K562 (cell line): ENCODE results near the gene HNRNPU. TPM values are rescaled to one million over a fixed set of nuclear protein-coding genes. Genes with fewer than 3 reads are reported as not detected.
A peak's percentile ranks its signal among the peaks of the same experiment; 100 is the strongest.

Experiments
- ATAC-seq: fragments of 200-7000 bp; cut with Tn5 transposase; 3 replicates; pipeline ENCODE4 v1.9.1; 2020; ENCODE audit warnings: moderate library complexity
- BruUV-seq: library from RNA; stranded (reverse); fragments of 400-500 nt; replicated peaks from 2 replicates; lab custom pipeline; 2021; lab: Mats Ljungman, UMichigan
- CTCF ChIA-PET: fragments of 300-600 bp; formaldehyde crosslinking; extraction: SDS; loops from one replicate; lab custom pipeline; 2021; ENCODE audit warnings: low intra/inter-chr PET ratio; lab: Yijun Ruan, JAX
- POLR2A ChIA-PET: fragments of 300-600, 350-650 bp; sonication (Branson Sonifier 250); formaldehyde crosslinking; extraction: SDS; loops from one replicate; lab custom pipeline; 2021; ENCODE audit warnings: antibody characterized with exemption, inconsistent platforms; lab: Yijun Ruan, JAX
- DNase-seq, 4 experiments: peaks; one replicate each; pipeline versions ENCODE4 v3.0.0 to v3.0.0-alpha.2; 2011 to 2018; ENCODE audit warnings: low spot score in 3 of 4, mixed read lengths in 3 of 4; ENCODE audit errors: extremely low read depth in 1 of 4
- FAIRE-seq: peaks from 2 replicates; lab custom pipeline; 2011; peaks lifted over from hg19 to GRCh38; lab: Jason Lieb, UNC
- H2AFZ ChIP-seq: 2 replicates; pipeline ENCODE4 v1.6.0; 2011; ENCODE audit warnings: low read depth, low read length, control low read depth, inconsistent platforms
- H3K27ac ChIP-seq: fragments of 200-600 bp; 3 replicates; pipeline ENCODE4 v1.8.0; 2011; ENCODE audit warnings: low read depth, mild to moderate bottlenecking, control low read depth, inconsistent platforms, low read length, moderate library complexity, mixed read lengths; ENCODE audit errors: extremely low read depth
- H3K27me3 ChIP-seq, 2 experiments: fragments of 300-600 bp in 1 of 2; 2 replicates in 1 of 2; 3 replicates in 1 of 2; pipeline versions ENCODE4 v1.6.0 to v1.8.0; 2011; ENCODE audit warnings: inconsistent platforms in 2 of 2, low read length in 2 of 2, mild to moderate bottlenecking in 1 of 2, mixed read lengths in 1 of 2, moderate library complexity in 1 of 2; ENCODE audit not compliant: control insufficient read depth in 2 of 2, insufficient read depth in 2 of 2
- H3K36me3 ChIP-seq: fragments of 300-600 bp; 3 replicates; pipeline ENCODE4 v1.8.0; 2011; ENCODE audit warnings: mild to moderate bottlenecking, low read length, inconsistent platforms; ENCODE audit not compliant: control insufficient read depth, insufficient read depth
- H3K4me1 ChIP-seq, 2 experiments: fragments of 200-600 bp in 1 of 2; replicated peaks in 1 of 2; 2 replicates in 1 of 2; 3 replicates in 1 of 2; pipeline versions ENCODE4 v1.5.1 to v1.8.0; 2011; ENCODE audit warnings: inconsistent platforms in 2 of 2, low read length in 2 of 2, mild to moderate bottlenecking in 1 of 2, mixed read lengths in 1 of 2, moderate library complexity in 1 of 2; ENCODE audit not compliant: control insufficient read depth in 2 of 2, insufficient read depth in 2 of 2
- H3K4me2 ChIP-seq: 2 replicates; pipeline ENCODE4 v1.6.1; 2011; ENCODE audit warnings: low read length, control low read depth, inconsistent platforms, mixed read lengths; ENCODE audit not compliant: insufficient read depth
- H3K4me3 ChIP-seq: fragments of 200-600 bp; sonication (generic), shearing (Covaris generic); 2 replicates; pipeline ENCODE4 v1.5.1; 2016; ENCODE audit warnings: control low read depth, inconsistent platforms
- H3K79me2 ChIP-seq: fragments of 200-600 bp; 3 replicates; pipeline ENCODE4 v1.8.0; 2011; ENCODE audit warnings: low read length, inconsistent platforms; ENCODE audit not compliant: control insufficient read depth, insufficient read depth
- H3K9ac ChIP-seq, 2 experiments: 2 replicates each; pipeline versions ENCODE4 v1.6.0 to v1.6.1; 2011; ENCODE audit warnings: low read depth in 2 of 2, low read length in 2 of 2, control low read depth in 1 of 2, inconsistent platforms in 1 of 2, mild to moderate bottlenecking in 1 of 2, mixed read lengths in 1 of 2; ENCODE audit not compliant: insufficient read depth in 1 of 2
- H3K9me1 ChIP-seq: one replicate; pipeline ENCODE4 v1.6.0; 2011; ENCODE audit warnings: inconsistent platforms, mild to moderate bottlenecking, low read length, moderate library complexity; ENCODE audit not compliant: control insufficient read depth, insufficient read depth
- H3K9me3 ChIP-seq: replicated peaks from 2 replicates; pipeline ENCODE4 v1.5.1; 2011; ENCODE audit warnings: low read depth, low read length, inconsistent platforms; ENCODE audit not compliant: control insufficient read depth, insufficient read depth
- H4K20me1 ChIP-seq: replicated peaks from 2 replicates; pipeline ENCODE4 v1.6.1; 2011; ENCODE audit warnings: low read length, inconsistent platforms, mixed read lengths; ENCODE audit not compliant: control insufficient read depth, insufficient read depth
- BDP1 ChIP-seq: IDR thresholded peaks from 3 replicates; pipeline ENCODE4 v1.6.1; 2011; ENCODE audit not compliant: insufficient read length, insufficient read depth
- MEIS2 ChIP-seq: fragments of 450-650 bp; IDR thresholded peaks from 2 replicates; pipeline ENCODE4 v1.6.1; 2014; ENCODE audit warnings: mild to moderate bottlenecking; ENCODE audit not compliant: partially characterized antibody
- POLR2A ChIP-seq: fragments of 450-650 bp; conservative IDR thresholded peaks from 2 replicates; pipeline ENCODE4 v1.6.1; 2016
- POLR2AphosphoS2 ChIP-seq: IDR thresholded peaks from 2 replicates; pipeline ENCODE4 v1.6.1; 2012; ENCODE audit warnings: low read length, improper control_type of control experiment
- POLR2B ChIP-seq: fragments of 450-650 bp; IDR thresholded peaks from 2 replicates; pipeline ENCODE4 v1.6.1; 2018; ENCODE audit warnings: low read depth; ENCODE audit not compliant: partially characterized antibody
- RBM22 ChIP-seq: fragments of 200-400 bp; formaldehyde crosslinking; IDR thresholded peaks from 2 replicates; pipeline ENCODE4 v1.6.1; 2018; ENCODE audit warnings: low read length, low read depth; ENCODE audit not compliant: poor library complexity, severe bottlenecking
- SIN3A ChIP-seq, 2 experiments: fragments of 150-350 bp in 1 of 2; IDR thresholded peaks; 2 replicates each; pipeline ENCODE4 v1.6.1; 2011 to 2016; ENCODE audit warnings: borderline replicate concordance in 2 of 2, low read depth in 2 of 2, low read length in 2 of 2, mild to moderate bottlenecking in 2 of 2, moderate library complexity in 2 of 2; ENCODE audit not compliant: control insufficient read depth in 1 of 2
- THRAP3 ChIP-seq: fragments of 450-650 bp; IDR thresholded peaks from 2 replicates; pipeline ENCODE4 v1.6.1; 2016; ENCODE audit warnings: mild to moderate bottlenecking, inconsistent platforms, borderline replicate concordance
- U2AF1 ChIP-seq: fragments of 200-400 bp; formaldehyde crosslinking; optimal IDR thresholded peaks from 2 replicates; pipeline ENCODE3; 2017; ENCODE audit warnings: mild to moderate bottlenecking, low read depth, low read length, moderate library complexity
- ZNF436 ChIP-seq: fragments of 250-450, 450-650 bp; sonication (Bioruptor Pico); formaldehyde crosslinking; IDR thresholded peaks from 2 replicates; pipeline ENCODE4 v1.7.0; 2020; ENCODE audit warnings: mild to moderate bottlenecking
- WGBS: fragments of 100-300 bp; shearing (Covaris generic); methylation state at CpG from one replicate; pipeline ENCODE4 v1.1.6; 2016; ENCODE audit warnings: low coverage, mixed read lengths; ENCODE audit not compliant: insufficient coverage; ENCODE audit errors: missing lambda C conversion rate; 5-methylcytosine and 5-hydroxymethylcytosine counted together
- in situ Hi-C: fragments of 300-500 bp; cut with MboI; formaldehyde crosslinking; loops from 4 replicates; pipeline ENCODE4 v1.15.0; 2018; ENCODE audit warnings: inconsistent platforms, mixed read lengths
- intact Hi-C: fragments of 100-400 bp; cut with micrococcal nuclease; formaldehyde crosslinking; loops from 2 replicates; pipeline ENCODE4 v1.14.2; 2022
- polyA plus RNA-seq, 8 experiments: library from polyadenylated mRNA; depleted of rRNA in 4 of 8; stranded (reverse) in 5 of 8; unstranded in 3 of 8; fragments of >200 nt; fragmentation: Nextera tagmentation in 2 of 8; fragmentation: Illumina TruSeq in 1 of 8; extraction: Ambion mirVana in 2 of 8; extraction: Trizol in 1 of 8; gene quantifications; 2 replicates each; pipeline versions ENCODE4 v1.2.1 to v1.2.3, GENCODE V29; 2011 to 2014; ENCODE audit warnings: inconsistent platforms in 1 of 8, missing spikeins in 1 of 8
- total RNA-seq, 7 experiments: library from RNA; depleted of rRNA in 6 of 7; stranded (reverse); fragments of >200 nt in 6 of 7; fragmentation: Illumina TruSeq in 2 of 7; extraction: Trizol in 2 of 7; gene quantifications; 2 replicates each; pipeline versions ENCODE4 v1.2.1 to v1.2.3, GENCODE V29; 2011 to 2021; ENCODE audit warnings: low replicate concordance in 1 of 7
- TF ChIP-seq, protein P1 (sequence below): sonication (generic); formaldehyde crosslinking; IDR thresholded peaks from 2 replicates; pipeline ENCODE4 v1.8.0; 2022; ENCODE audit warnings: mild to moderate bottlenecking, missing genetic modification reagents
- TF ChIP-seq, protein P2 (sequence below): sonication (generic); formaldehyde crosslinking; IDR thresholded peaks from 2 replicates; pipeline ENCODE4 v1.8.0; 2023; ENCODE audit warnings: missing genetic modification reagents, mild to moderate bottlenecking, borderline replicate concordance

HNRNPU gene
- total and polyA plus RNA-seq, 9 of the 15 experiments (the other 6 are each of a cell fraction or from before 2014, with no cell fraction given): 159 to 777 (median 577) TPM

DNA sequence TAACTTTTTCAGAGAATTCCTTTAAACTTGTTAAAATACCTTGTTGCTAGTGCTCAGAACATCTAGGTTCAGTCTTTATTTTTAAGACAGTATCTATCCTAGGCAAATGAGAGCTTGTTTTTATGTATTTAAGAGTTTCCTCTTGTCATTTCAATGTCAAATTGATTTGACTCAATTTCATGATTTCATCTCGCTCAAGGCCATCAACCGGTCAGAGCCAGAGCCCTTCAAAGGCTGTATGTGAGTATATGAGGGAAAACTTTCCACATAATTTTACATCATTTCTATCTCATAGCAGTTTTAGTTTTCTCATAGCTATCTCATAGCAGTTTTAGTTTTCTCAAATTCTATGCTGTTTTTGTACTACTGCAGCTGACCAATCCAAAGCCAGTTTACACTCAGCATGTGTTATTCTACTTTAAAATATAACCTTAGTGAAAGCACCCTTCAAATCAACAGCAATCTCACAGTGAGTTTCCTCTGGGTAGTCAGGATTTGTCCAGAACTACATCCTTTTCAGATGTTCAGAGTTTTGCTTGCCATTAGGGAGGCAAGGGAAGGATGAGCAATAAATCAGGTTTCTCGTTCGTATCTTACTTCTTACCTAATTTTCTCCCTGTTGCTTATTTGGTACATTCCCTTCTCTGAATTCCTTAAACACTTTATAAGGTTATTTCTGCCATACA lies 12.7 kb downstream of the HNRNPU start (continued):
- TF ChIP-seq, protein P1, sequence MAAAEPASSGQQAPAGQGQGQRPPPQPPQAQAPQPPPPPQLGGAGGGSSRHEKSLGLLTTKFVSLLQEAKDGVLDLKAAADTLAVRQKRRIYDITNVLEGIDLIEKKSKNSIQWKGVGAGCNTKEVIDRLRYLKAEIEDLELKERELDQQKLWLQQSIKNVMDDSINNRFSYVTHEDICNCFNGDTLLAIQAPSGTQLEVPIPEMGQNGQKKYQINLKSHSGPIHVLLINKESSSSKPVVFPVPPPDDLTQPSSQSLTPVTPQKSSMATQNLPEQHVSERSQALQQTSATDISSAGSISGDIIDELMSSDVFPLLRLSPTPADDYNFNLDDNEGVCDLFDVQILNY (CRISPR knock-in tag): no peak
- no peak for TF ChIP-seq ZNF436 (CRISPR knock-in tag)
- no peak for TF ChIP-seq POLR2AphosphoS2
- peak in 1 of 2 experiments; percentile 61; a peak in 1 of 4 replicates for TF ChIP-seq SIN3A (IDR thresholded peaks at IDR 0.05; ENCODE audit: borderline replicate concordance in 2 of 2, control insufficient read depth in 1 of 2, low read depth in 2 of 2, low read length in 2 of 2)
- TF ChIP-seq MEIS2: no peak
- TF ChIP-seq THRAP3: no peak

DNA sequence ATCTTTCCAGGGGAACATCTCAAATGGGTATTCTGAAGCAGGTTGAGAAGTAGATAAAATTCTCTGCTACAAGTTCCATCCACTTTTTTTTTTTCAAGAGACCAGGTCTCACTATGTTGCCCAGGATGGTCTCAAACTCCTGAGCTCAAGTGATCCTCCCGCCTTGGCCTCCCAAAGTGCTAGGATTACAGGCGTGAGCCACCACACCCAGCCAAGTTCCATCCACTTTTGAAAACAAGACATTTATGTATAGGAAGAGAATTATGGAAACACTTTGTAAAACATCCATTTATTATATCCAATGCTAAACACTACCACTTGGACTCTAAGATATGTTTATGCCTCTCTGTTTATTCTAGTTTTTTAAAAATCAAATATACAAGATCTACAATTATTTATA lies 13.4 kb downstream of the HNRNPU start:
- no TSS peak for BruUV-seq
- Histone ChIP-seq H2AFZ (no peak overlapping the region), H3K27me3 (no peaks in the 10 kb centered on the region), H3K4me1 (no peaks in the 10 kb centered on the region), H3K79me2 (peaks cover 54% of the 10 kb centered on the region), H3K9me1 (no peaks in the 10 kb centered on the region), H3K36me3 (peaks cover 100% of the 10 kb centered on the region), H3K27ac (no peak overlapping the region), H4K20me1 (no peaks in the 10 kb centered on the region), H3K9me3 (no peaks in the 10 kb centered on the region), H3K9ac (no peak overlapping the region), H3K4me2 (no peak overlapping the region), H3K4me3 (no peak overlapping the region)
- POLR2A ChIA-PET: interaction anchor here (0.6 to 24.0 kb wide), 5 partner anchors 4 to 192 kb away, joined by 3 to 485 read pairs (median 5); partner anchors contain the start of genes COX20 and HNRNPU
- no peak for FAIRE-seq
- CTCF ChIA-PET: no interaction called here
- no peak for DNase-seq
- intact Hi-C loops (no loop called here), in situ Hi-C loops (no loop called here)
- 87% methylated on average over 2 of the region's 2 CpGs for WGBS
- ATAC-seq: peak; percentile 10
- peak; percentile 8; the same call in 1 of the 2 replicates for TF ChIP-seq POLR2A
- TF ChIP-seq U2AF1: peak; percentile 53
- TF ChIP-seq, protein P2, sequence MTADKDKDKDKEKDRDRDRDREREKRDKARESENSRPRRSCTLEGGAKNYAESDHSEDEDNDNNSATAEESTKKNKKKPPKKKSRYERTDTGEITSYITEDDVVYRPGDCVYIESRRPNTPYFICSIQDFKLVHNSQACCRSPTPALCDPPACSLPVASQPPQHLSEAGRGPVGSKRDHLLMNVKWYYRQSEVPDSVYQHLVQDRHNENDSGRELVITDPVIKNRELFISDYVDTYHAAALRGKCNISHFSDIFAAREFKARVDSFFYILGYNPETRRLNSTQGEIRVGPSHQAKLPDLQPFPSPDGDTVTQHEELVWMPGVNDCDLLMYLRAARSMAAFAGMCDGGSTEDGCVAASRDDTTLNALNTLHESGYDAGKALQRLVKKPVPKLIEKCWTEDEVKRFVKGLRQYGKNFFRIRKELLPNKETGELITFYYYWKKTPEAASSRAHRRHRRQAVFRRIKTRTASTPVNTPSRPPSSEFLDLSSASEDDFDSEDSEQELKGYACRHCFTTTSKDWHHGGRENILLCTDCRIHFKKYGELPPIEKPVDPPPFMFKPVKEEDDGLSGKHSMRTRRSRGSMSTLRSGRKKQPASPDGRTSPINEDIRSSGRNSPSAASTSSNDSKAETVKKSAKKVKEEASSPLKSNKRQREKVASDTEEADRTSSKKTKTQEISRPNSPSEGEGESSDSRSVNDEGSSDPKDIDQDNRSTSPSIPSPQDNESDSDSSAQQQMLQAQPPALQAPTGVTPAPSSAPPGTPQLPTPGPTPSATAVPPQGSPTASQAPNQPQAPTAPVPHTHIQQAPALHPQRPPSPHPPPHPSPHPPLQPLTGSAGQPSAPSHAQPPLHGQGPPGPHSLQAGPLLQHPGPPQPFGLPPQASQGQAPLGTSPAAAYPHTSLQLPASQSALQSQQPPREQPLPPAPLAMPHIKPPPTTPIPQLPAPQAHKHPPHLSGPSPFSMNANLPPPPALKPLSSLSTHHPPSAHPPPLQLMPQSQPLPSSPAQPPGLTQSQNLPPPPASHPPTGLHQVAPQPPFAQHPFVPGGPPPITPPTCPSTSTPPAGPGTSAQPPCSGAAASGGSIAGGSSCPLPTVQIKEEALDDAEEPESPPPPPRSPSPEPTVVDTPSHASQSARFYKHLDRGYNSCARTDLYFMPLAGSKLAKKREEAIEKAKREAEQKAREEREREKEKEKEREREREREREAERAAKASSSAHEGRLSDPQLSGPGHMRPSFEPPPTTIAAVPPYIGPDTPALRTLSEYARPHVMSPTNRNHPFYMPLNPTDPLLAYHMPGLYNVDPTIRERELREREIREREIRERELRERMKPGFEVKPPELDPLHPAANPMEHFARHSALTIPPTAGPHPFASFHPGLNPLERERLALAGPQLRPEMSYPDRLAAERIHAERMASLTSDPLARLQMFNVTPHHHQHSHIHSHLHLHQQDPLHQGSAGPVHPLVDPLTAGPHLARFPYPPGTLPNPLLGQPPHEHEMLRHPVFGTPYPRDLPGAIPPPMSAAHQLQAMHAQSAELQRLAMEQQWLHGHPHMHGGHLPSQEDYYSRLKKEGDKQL (CRISPR knock-in tag): no peak
- peak; percentile 16 for TF ChIP-seq POLR2B
- peak; percentile 30 for TF ChIP-seq RBM22
- TF ChIP-seq BDP1: no peak
